Cardiac septum (tissue), 1 donor: ENCODE measurements around the gene TMEM54. TPM values are rescaled to one million over a fixed set of nuclear protein-coding genes. Genes with fewer than 3 reads are reported as not detected.

ENCODE experiments used
- DNase-seq: peaks from one replicate; pipeline ENCODE4 v3.0.0-alpha.2; 2020; ENCODE audit warnings: low spot score
- intact Hi-C: fragments of 100-400 bp; cut with DNase I; formaldehyde crosslinking; loops from one replicate; pipeline ENCODE4 v1.14.0; 2022
- total RNA-seq: library from RNA; stranded (reverse); fragmentation: NEBNext Ultra II Directional; extraction: Animal tissue kit (Norgen Biotek cat#: 25700); gene quantifications from one replicate; pipeline ENCODE4 v1.2.1, GENCODE V29; 2021
- donor health status: DM: no; HTN: no; CAD: no.

Gene TMEM54
- total RNA-seq, 1 donor from 2014 or later, result 17.0 TPM

DNA sequence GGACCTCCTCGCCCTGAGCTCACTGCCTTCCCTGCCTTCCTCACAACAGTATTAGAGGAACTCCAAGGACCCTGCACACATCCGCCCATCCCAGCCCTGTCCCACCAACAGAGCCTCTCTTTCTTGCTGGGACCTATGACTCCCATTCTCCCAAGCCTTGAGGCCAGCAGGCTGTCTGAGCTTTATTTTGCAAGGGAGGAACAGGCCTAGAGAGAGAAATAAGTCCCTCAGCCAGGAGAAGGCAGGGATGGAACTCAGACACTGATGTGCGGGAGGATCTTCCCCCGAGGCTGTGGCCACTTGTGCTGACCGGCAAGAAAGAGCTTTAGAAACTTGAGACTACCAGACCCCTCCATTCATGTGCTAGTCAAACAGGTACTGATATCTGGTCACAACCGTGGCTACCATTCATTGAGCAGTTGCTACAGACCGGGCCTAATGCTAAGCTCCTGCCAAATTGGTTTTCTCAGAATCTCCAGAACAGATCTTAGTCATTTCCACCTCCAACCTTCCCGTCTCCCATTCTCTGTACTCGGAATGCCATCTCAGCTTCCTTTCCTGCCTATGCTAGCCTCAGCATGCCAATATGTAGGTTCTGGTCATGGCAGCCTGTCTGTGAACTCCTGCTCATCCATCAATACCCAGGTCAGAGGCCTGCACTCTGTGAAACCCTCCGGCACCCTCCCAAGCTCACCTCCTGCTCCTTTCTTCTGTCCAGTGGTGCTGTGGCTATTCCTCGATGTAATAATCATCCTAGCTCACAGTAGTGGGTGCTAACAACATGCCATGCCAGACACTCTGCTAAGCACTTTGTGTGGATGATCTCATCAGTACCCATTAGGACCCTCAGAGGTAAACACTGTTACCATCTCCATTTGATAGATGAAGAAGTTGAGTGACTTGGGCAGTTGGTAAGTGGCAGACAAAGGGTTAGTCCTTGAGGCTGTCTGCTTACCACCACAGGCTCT is 3.8 kb downstream of the TMEM54 start:
- intact Hi-C loops, result no loop called here
- peak; percentile 57 for DNase-seq

GRCh38 chr1:32896451-32896850 is 4.7 kb downstream of the TMEM54 start:
- peak; percentile 31 for DNase-seq

DNA sequence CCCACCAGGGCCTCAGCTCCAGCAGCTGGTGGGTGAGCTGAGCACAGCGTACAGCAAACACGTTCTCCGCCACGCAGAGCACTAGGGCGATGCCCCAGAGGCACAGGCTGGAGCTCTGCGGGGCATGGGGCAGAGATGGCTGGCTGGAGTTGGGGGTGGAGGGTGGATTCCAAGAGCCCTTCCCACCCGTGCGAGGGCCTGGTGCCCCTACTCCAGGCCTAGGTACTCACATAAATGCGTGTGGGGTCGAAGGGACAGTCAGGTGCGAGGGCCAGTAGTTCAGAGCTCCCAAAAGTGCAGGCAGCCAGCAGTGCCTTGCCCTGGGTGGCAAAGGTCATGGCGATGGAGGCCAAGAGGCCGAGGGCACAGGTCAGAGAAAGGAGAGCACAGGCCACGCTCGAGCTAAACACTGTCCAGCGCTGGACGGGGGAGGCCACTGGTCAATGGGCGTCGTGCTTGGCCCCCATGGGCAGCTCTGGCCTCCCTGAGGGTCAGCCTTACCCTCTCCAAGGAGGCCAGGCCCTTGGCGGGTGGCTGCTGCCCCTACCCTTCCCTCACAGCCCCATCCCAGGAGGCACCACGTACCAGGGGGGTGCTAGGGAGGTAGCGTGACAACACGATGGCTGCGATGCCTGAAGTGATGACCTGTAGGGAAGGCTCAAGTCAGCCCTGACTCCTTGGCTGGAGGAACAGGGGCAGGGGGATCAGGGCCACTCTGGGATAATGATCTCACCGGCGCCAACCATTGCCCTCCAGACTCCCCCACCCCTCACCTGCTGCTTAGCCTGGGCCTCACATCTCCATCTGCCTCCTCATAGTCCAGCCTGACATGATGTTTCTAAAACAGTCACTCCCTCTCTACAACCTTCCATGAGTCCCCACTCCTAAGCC is 5.6 kb downstream of the TMEM54 start:
- peak; percentile 65 for DNase-seq

More at GRCh38 chr1:32896451-32896850, 4.7 kb downstream of the TMEM54 start:
- intact Hi-C loops, result no loop called here

DNA sequence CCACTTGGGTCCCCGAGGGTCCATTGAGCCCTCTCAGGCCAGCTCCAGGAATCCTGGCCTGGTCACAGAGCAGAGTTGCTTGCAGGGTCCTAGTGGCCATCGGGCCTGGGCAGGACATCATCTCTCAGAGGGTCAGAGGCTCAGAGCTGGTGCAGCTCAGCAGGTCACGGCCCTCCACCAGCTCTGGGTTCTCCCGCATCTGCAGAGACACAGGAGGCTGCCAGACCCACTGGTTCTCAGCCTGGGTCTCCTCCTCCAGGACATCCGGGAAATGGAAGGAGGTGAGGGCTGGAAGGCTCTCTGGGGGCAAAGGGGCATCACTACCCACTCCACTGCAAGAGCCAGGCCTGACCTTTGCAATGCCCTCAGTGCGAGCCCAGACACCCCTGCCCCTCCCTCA is 6.5 kb downstream of the TMEM54 start:
- peak; percentile 39 for DNase-seq

More for the DNA sequence above, 5.6 kb downstream of the TMEM54 start:
- intact Hi-C loops, result no loop called here

GRCh38 chr1:32894019-32894600 is 7.1 kb downstream of the TMEM54 start:
- intact Hi-C loops, result no loop called here
- DNase-seq, result peak; percentile 35

More for the DNA sequence above, 6.5 kb downstream of the TMEM54 start:
- intact Hi-C loops, result no loop called here

DNA sequence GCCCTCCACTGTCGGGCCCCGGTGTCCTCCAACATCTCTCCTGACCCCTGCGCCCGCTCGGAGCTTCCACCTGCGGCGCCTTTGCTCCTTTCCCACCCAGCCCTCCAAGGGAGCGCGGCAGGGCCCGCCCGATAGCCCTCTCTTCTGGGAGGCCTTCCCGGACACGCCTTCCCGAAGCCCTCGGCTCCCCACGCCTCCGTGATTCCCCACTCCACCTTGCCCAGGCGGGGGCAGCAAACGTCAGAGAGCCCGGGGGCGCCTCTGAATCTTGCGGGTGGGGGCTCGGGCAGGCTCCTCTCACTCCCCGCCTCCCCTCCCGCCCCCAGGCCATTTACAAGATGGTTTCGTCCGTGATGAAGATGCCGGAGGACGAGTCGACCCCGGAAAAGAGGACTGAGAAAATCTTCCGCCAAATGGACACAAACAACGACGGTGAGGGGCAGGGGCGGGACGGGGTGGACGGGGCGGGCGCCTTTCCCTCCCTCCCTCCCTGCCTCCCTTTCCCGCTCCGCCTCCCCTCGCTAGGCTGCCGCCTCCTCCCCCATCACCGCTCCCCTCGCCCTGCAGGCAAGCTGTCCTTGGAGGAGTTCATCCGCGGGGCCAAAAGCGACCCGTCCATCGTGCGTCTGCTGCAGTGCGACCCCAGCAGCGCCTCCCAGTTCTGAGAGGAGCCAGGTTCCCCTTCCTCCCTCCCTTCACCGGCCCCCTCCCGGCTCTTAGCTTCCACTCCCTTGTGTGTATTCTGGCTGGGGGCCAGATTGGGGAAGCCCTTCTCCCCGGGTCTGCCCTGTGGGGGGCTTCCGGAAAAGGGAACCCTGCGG is 7.8 kb downstream of the TMEM54 start:
- peak; percentile 74 for DNase-seq
- intact Hi-C loops, result no loop called here

DNA sequence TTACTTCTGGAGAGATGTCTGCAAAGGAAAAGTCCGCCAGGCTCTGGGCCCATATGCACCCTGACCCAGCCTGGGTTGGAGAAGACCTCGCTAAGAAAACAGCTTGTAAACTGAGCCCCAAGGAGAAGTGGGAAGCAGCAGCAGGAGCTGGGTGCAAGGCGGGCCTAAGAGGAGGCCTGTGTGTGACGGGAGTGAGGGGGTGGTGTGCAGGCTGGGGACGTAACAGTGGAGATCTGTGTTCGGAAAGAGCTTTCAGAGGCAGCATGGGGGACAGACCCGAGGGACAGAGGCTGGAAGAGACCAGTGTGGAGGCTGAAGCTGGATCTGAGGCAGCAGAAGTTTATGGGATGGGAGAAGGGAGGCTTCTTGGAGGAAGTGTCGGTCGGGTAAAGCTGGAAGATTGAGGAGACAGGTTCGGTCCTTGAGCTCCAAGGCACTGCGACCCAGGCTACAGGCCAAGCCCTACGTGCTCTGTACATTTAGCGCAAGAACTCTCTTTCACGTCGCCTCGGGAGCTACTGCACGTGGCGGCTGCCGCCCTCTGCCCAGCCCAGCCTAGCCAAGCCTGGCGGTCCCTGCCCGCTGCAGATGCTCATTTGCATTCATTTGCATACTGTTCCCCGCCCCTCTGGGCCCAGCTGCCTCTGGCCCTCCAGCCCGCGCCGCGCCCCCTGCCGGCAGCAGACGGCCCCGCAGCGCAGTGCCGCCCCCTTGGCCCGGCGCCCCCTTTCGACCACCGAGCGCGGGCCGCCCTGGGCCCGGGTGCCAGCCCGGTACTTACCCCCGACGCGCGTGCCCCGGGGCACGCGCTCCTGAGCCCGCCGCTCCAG is 8.6 kb downstream of the TMEM54 start:
- peak; percentile 74 for DNase-seq
- intact Hi-C loops, result no loop called here

GRCh38 chr1:32891630-32892029 is 9.6 kb downstream of the TMEM54 start:
- intact Hi-C loops, result no loop called here
- DNase-seq, result no peak

GRCh38 chr1:32891241-32891570 is 10.0 kb downstream of the TMEM54 start:
- DNase-seq, result peak; percentile 54
- intact Hi-C loops, result no loop called here

GRCh38 chr1:32890516-32891240 is 10.5 kb downstream of the TMEM54 start:
- DNase-seq, result peak; percentile 51
- intact Hi-C loops, result no loop called here

- intact Hi-C loops, result loop anchor here (2.0 kb wide), 1 partner anchor 37 kb away; no protein-coding TSS in a partner anchor
- peak; percentile 4 for DNase-seq
These were observed 11.4 kb downstream of the TMEM54 start for GRCh38 chr1:32889731-32890278.

- intact Hi-C loops, result loop anchor here (2.0 kb wide), 1 partner anchor 38 kb away; no protein-coding TSS in a partner anchor
- DNase-seq, result no peak
These were observed 12.3 kb downstream of the TMEM54 start for GRCh38 chr1:32888677-32889420.

GRCh38 chr1:32888134-32888533 is 13.1 kb downstream of the TMEM54 start:
- DNase-seq, result peak; percentile 24
- intact Hi-C loops, result loop anchor here (2.0 kb wide), 1 partner anchor 39 kb away; no protein-coding TSS in a partner anchor

DNA sequence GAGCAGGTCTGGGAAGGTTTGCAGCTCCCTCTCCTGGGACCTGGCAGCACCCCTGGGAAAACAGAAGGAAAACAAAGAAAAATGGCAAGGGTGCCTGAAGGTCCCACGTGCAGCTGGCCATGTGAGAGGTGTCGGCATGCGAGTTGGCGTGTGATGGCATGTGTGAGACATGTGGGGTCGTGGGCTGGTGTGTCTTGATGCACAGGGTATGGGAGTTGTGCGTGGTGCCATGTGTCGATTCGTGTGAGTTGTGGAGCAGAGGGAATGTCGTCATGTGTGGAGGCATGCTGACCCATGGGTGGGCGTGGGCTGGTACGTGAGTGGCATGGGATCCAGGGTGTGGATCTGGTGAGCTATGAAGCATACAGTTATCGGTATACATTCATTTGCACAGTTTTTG is 13.6 kb downstream of the TMEM54 start:
- intact Hi-C loops, result loop anchor here (2.0 kb wide), 1 partner anchor 39 kb away; no protein-coding TSS in a partner anchor
- DNase-seq, result no peak

DNA sequence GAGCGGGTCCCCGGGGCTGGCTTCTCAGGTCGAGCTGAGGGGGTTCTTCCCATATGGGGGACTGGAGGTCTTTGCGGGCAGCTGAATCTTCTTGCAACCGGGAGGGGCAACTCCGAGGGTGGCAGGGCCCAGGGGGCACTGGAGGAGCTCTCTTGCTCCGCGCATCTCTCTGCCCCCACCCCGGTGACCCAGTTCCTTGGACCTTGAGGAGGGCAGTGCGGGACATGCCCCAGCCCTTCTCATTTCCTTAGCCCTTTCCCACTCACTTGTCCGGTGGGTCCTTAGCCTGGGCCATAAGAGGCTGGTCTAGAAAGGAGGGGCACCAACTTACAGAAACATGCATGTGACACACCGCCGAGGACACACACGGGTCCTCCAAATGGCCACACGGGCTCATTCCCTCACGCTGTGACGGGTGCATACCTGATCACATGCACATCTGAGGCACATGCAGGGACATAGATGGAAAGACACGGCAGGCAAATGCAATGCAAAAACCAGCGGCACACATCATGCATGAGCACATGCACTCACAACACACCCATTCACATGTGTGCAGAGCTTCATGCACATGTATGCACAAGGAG is 14.3 kb downstream of the TMEM54 start:
- no peak for DNase-seq
- intact Hi-C loops, result no loop called here
